Tibial nerve (tissue), 3 donors: Measurements from ENCODE around the gene EZH2.

ENCODE experiments used
- CTCF ChIP-seq, 5 experiments: fragments of 200-600 bp in 3 of 5; fragments of 450-650 bp in 2 of 5; sonication (generic) in 3 of 5; IDR thresholded peaks; one replicate each; pipeline ENCODE4 v1.5.1; 2016 to 2019; ENCODE audit warnings: antibody characterized with exemption in 5 of 5, mild to moderate bottlenecking in 3 of 5, moderate library complexity in 2 of 5
- POLR2A ChIP-seq, 2 donors: fragments of 450-650 bp; IDR thresholded peaks; one replicate each; pipeline ENCODE4 v1.6.1; 2017; ENCODE audit warnings: antibody characterized with exemption in 2 of 2, mild to moderate bottlenecking in 2 of 2, moderate library complexity in 2 of 2

GRCh38 chr7:148821422-148821821 lies 62.7 kb downstream of the EZH2 start:
- no peak for TF ChIP-seq CTCF (IDR thresholded peaks at IDR 0.05)
- no peak for TF ChIP-seq POLR2A (IDR thresholded peaks at IDR 0.05)
